Suppressor macrophage treated with lipopolysaccharide for 1 hour (primary cell): ENCODE data around the gene NHLRC4.

Experiments
- DNase-seq, 3 donors: peaks; one replicate each; pipeline ENCODE4 v3.0.0-alpha.2; 2020 to 2022

The NHLRC4 gene

GRCh38 chr16:554640-555365 is 12.0 kb upstream of the NHLRC4 start:
- no peak for DNase-seq

GRCh38 chr16:555528-556473 is 11.0 kb upstream of the NHLRC4 start:
- DNase-seq: no peak

- no peak for DNase-seq
Observed at GRCh38 chr16:556474-557173, 10.2 kb upstream of the NHLRC4 start.

- no peak for DNase-seq
Observed at GRCh38 chr16:557463-558297, 9.1 kb upstream of the NHLRC4 start.

GRCh38 chr16:558298-559020 is 8.3 kb upstream of the NHLRC4 start:
- DNase-seq: no peak

- DNase-seq: no peak
Observed at GRCh38 chr16:559021-559380, 7.8 kb upstream of the NHLRC4 start.

- DNase-seq: no peak
Observed at GRCh38 chr16:559411-560203, 7.2 kb upstream of the NHLRC4 start.

GRCh38 chr16:560204-560700 is 6.6 kb upstream of the NHLRC4 start, which contains the start of gene PRR35:
PRR35 (plus strand) TSS chr16:560394; CDS start chr16:563295, 2,901 bp downstream.
- no peak for DNase-seq

GRCh38 chr16:560701-561412 is 5.9 kb upstream of the NHLRC4 start:
- no peak for DNase-seq

GRCh38 chr16:561413-561794 is 5.4 kb upstream of the NHLRC4 start:
- no peak for DNase-seq

GRCh38 chr16:561957-562938 is 4.6 kb upstream of the NHLRC4 start:
- DNase-seq: no peak

GRCh38 chr16:563072-563644 is 3.6 kb upstream of the NHLRC4 start:
- no peak for DNase-seq

- no peak for DNase-seq
Observed at GRCh38 chr16:564690-565418, 2.0 kb upstream of the NHLRC4 start.

- no peak for DNase-seq
Observed at GRCh38 chr16:565419-566330, 1.1 kb upstream of the NHLRC4 start.

- DNase-seq: no peak
Observed at GRCh38 chr16:567373-568256, 810 bp downstream of the NHLRC4 start.
